ENCODE measurements around the gene LHPP. TPM values are rescaled to one million over a fixed set of nuclear protein-coding genes. Genes with fewer than 3 reads are reported as not detected.
A peak's percentile ranks its signal among the peaks of the same experiment; 100 is the strongest.

Gene LHPP
- total RNA-seq, 1 donor from 2014 or later = 23.2 TPM

- peak; percentile 7 for ATAC-seq
Measured at GRCh38 chr10:124646483-124647352, 185.1 kb downstream of the LHPP start.

GRCh38 chr10:124647421-124648130 lies 186.0 kb downstream of the LHPP start:
- ATAC-seq = peak; percentile 78

- no peak for ATAC-seq
Measured at GRCh38 chr10:124648131-124648475, 186.5 kb downstream of the LHPP start.

- peak; percentile 57 for ATAC-seq
Measured at GRCh38 chr10:124648738-124649137, 187.1 kb downstream of the LHPP start.

GRCh38 chr10:124649214-124649613 lies 187.6 kb downstream of the LHPP start:
- ATAC-seq = peak; percentile 40

GRCh38 chr10:124650263-124650662 lies 188.6 kb downstream of the LHPP start:
- ATAC-seq = no peak

GRCh38 chr10:124650820-124651401 lies 189.3 kb downstream of the LHPP start:
- no peak for ATAC-seq

GRCh38 chr10:124651402-124651891 lies 189.8 kb downstream of the LHPP start:
- ATAC-seq = no peak

- ATAC-seq = no peak
Measured at GRCh38 chr10:124652200-124652599, 190.6 kb downstream of the LHPP start.

- no peak for ATAC-seq
Measured at GRCh38 chr10:124652701-124653100, 191.1 kb downstream of the LHPP start.

GRCh38 chr10:124653311-124653710 lies 191.7 kb downstream of the LHPP start:
- ATAC-seq = no peak

GRCh38 chr10:124653811-124654651 lies 192.4 kb downstream of the LHPP start:
- peak; percentile 79 for ATAC-seq

GRCh38 chr10:124654686-124655085 lies 193.1 kb downstream of the LHPP start:
- peak; percentile 76 for ATAC-seq

- no peak for ATAC-seq
Measured at GRCh38 chr10:124655191-124656112, 193.8 kb downstream of the LHPP start.

GRCh38 chr10:124656113-124656490 lies 194.5 kb downstream of the LHPP start:
- no peak for ATAC-seq

GRCh38 chr10:124656541-124656940 lies 194.9 kb downstream of the LHPP start:
- ATAC-seq = no peak

GRCh38 chr10:124657806-124658205 lies 196.2 kb downstream of the LHPP start:
- no peak for ATAC-seq

GRCh38 chr10:124658591-124659242 lies 197.1 kb downstream of the LHPP start:
- ATAC-seq = no peak

GRCh38 chr10:124659380-124659779 lies 197.8 kb downstream of the LHPP start:
- peak; percentile 27 for ATAC-seq

GRCh38 chr10:124660404-124661125 lies 198.9 kb downstream of the LHPP start:
- ATAC-seq = no peak
